H1 (cell line): ENCODE data around the gene HDAC2. TPM values are rescaled to one million over a fixed set of nuclear protein-coding genes. Genes with fewer than 3 reads are reported as not detected.

Experiments used
- CTCF ChIA-PET: fragments of 300-600 bp; sonication (Branson Sonifier 250); formaldehyde crosslinking; loops from one replicate; lab custom pipeline; 2021; ENCODE audit not compliant: partially characterized antibody; lab: Charles Lee
- POLR2A ChIA-PET: fragments of 300-600 bp; sonication (Branson Sonifier 250); formaldehyde crosslinking; loops from one replicate; lab custom pipeline; 2021; ENCODE audit warnings: inconsistent platforms; ENCODE audit not compliant: partially characterized antibody; lab: Charles Lee
- DNase-seq, 2 experiments: peaks; one replicate each; pipeline versions ENCODE4 v3.0.0 to v3.0.0-alpha.2; 2010 to 2022; ENCODE audit warnings: low spot score in 2 of 2, low read depth in 1 of 2, mixed read lengths in 1 of 2
- FAIRE-seq: peaks from 2 replicates; lab custom pipeline; 2011; peaks lifted over from hg19 to GRCh38; lab: Jason Lieb, UNC
- H2AFZ ChIP-seq: 2 replicates; pipeline ENCODE4 v1.8.1; 2012; ENCODE audit warnings: low read length, inconsistent platforms
- H2AK5ac ChIP-seq: 2 replicates; pipeline ENCODE4 v1.6.1; 2013; ENCODE audit warnings: low read depth, low read length
- H2BK120ac ChIP-seq: replicated peaks from 2 replicates; pipeline ENCODE3; 2013; ENCODE audit warnings: low read depth, low read length, inconsistent platforms
- H2BK12ac ChIP-seq: 2 replicates; pipeline ENCODE4 v1.6.1; 2013; ENCODE audit warnings: low read depth, low read length
- H2BK15ac ChIP-seq: 2 replicates; pipeline ENCODE4 v1.6.1; 2013; ENCODE audit warnings: low read length
- H2BK20ac ChIP-seq: 2 replicates; pipeline ENCODE4 v1.6.1; 2013; ENCODE audit warnings: low read length
- H2BK5ac ChIP-seq: 2 replicates; pipeline ENCODE4 v1.6.1; 2013; ENCODE audit warnings: low read depth, low read length
- H3K14ac ChIP-seq: 2 replicates; pipeline ENCODE4 v1.6.1; 2013; ENCODE audit warnings: inconsistent platforms; ENCODE audit not compliant: insufficient read length
- H3K18ac ChIP-seq: 2 replicates; pipeline ENCODE4 v1.6.1; 2013; ENCODE audit warnings: low read length; ENCODE audit errors: extremely low read depth
- H3K23ac ChIP-seq: 2 replicates; pipeline ENCODE4 v1.6.1; 2013; ENCODE audit warnings: inconsistent platforms; ENCODE audit not compliant: insufficient read length
- H3K23me2 ChIP-seq: 2 replicates; pipeline ENCODE4 v1.6.1; 2013; ENCODE audit warnings: low read depth, low read length
- H3K27ac ChIP-seq: 2 replicates; pipeline ENCODE4 v1.6.1; 2011; ENCODE audit warnings: low read depth, low read length, inconsistent platforms
- H3K27me3 ChIP-seq, 4 experiments: replicated peaks in 1 of 4; 1 replicate in 1 of 4; 2 replicates in 3 of 4; pipeline versions ENCODE4 v1.6.1 to v1.8.1; 2011 to 2013; ENCODE audit warnings: low read length in 3 of 4, mild to moderate bottlenecking in 3 of 4, inconsistent platforms in 2 of 4, mixed read lengths in 2 of 4, moderate library complexity in 1 of 4; ENCODE audit not compliant: control insufficient read depth in 3 of 4, insufficient read depth in 3 of 4; ENCODE audit errors: extremely low read depth in 1 of 4
- H3K36me3 ChIP-seq, 4 experiments: 2 replicates each; pipeline versions ENCODE4 v1.6.1 to v1.8.1; 2011 to 2013; ENCODE audit warnings: mild to moderate bottlenecking in 4 of 4, low read length in 3 of 4, moderate library complexity in 2 of 4, control low read depth in 1 of 4, inconsistent platforms in 1 of 4; ENCODE audit not compliant: insufficient read depth in 4 of 4, control insufficient read depth in 2 of 4
- H3K4ac ChIP-seq: replicated peaks from 2 replicates; pipeline ENCODE3; 2013; ENCODE audit warnings: low read length, low read depth, mixed read lengths, inconsistent platforms; ENCODE audit not compliant: insufficient read length
- H3K4me1 ChIP-seq, 4 experiments: replicated peaks in 1 of 4; 1 replicate in 1 of 4; 2 replicates in 3 of 4; pipeline versions ENCODE4 v1.6.1 to v1.8.1; 2011 to 2013; ENCODE audit warnings: low read length in 3 of 4, inconsistent platforms in 2 of 4, mixed read lengths in 1 of 4; ENCODE audit not compliant: insufficient read depth in 4 of 4, control insufficient read depth in 3 of 4
- H3K4me2 ChIP-seq, 2 experiments: 2 replicates each; pipeline versions ENCODE4 v1.6.1 to v1.8.1; 2011 to 2013; ENCODE audit warnings: low read depth in 2 of 2, low read length in 2 of 2, control low read depth in 1 of 2, inconsistent platforms in 1 of 2, mild to moderate bottlenecking in 1 of 2; ENCODE audit not compliant: insufficient read depth in 1 of 2
- H3K4me3 ChIP-seq, 4 experiments: fragments of 200-600, 300-600 bp in 1 of 4; sonication (generic), shearing (Covaris generic), sonication (Bioruptor Twin) in 1 of 4; 2 replicates each; pipeline versions ENCODE4 v1.5.1 to v1.8.1; 2011 to 2016; ENCODE audit warnings: low read length in 4 of 4, low read depth in 3 of 4, control low read depth in 2 of 4, inconsistent platforms in 2 of 4, mild to moderate bottlenecking in 2 of 4, mixed read lengths in 1 of 4, moderate library complexity in 1 of 4; ENCODE audit not compliant: insufficient read depth in 2 of 4; ENCODE audit errors: extremely low read depth in 1 of 4
- H3K56ac ChIP-seq: replicated peaks from 2 replicates; pipeline ENCODE3; 2013; ENCODE audit warnings: low read depth, mild to moderate bottlenecking, mixed read lengths, low read length, inconsistent platforms; ENCODE audit not compliant: insufficient read length
- H3K79me1 ChIP-seq: 2 replicates; pipeline ENCODE4 v1.6.1; 2013; ENCODE audit warnings: low read depth, low read length, control low read depth
- H3K79me2 ChIP-seq, 2 experiments: 2 replicates each; pipeline versions ENCODE4 v1.6.1 to v1.8.1; 2012 to 2013; ENCODE audit warnings: low read length in 2 of 2, mild to moderate bottlenecking in 2 of 2, inconsistent platforms in 1 of 2; ENCODE audit not compliant: insufficient read depth in 2 of 2, control insufficient read depth in 1 of 2
- H3K9ac ChIP-seq, 4 experiments: replicated peaks in 1 of 4; 1 replicate in 1 of 4; 2 replicates in 3 of 4; pipeline versions ENCODE4 v1.6.1 to v1.8.1; 2011 to 2013; ENCODE audit warnings: low read depth in 3 of 4, low read length in 3 of 4, control low read depth in 2 of 4, mild to moderate bottlenecking in 2 of 4, moderate library complexity in 2 of 4, inconsistent platforms in 1 of 4; ENCODE audit errors: extremely low read depth in 1 of 4
- H3K9me3 ChIP-seq, 2 experiments: 2 replicates each; pipeline versions ENCODE4 v1.6.1 to v1.8.1; 2012 to 2013; ENCODE audit warnings: mild to moderate bottlenecking in 2 of 2, moderate library complexity in 2 of 2, control low read depth in 1 of 2, inconsistent platforms in 1 of 2, low read depth in 1 of 2, low read length in 1 of 2, mixed read lengths in 1 of 2; ENCODE audit not compliant: insufficient read depth in 2 of 2
- H4K20me1 ChIP-seq, 2 experiments: replicated peaks in 1 of 2; 2 replicates each; pipeline versions ENCODE3 to v1.8.1; 2011 to 2013; ENCODE audit warnings: inconsistent platforms in 2 of 2, low read length in 2 of 2, mild to moderate bottlenecking in 1 of 2; ENCODE audit not compliant: insufficient read depth in 2 of 2, control insufficient read depth in 1 of 2
- H4K5ac ChIP-seq: 2 replicates; pipeline ENCODE4 v1.6.1; 2013; ENCODE audit warnings: low read length, low read depth, mixed read lengths, inconsistent platforms; ENCODE audit not compliant: insufficient read length
- H4K8ac ChIP-seq: 2 replicates; pipeline ENCODE4 v1.8.0; 2013; ENCODE audit warnings: mild to moderate bottlenecking, moderate library complexity, low read length, inconsistent platforms; ENCODE audit not compliant: insufficient read depth; ENCODE audit errors: extremely low read depth
- H4K91ac ChIP-seq: replicated peaks from 2 replicates; pipeline ENCODE3; 2013; ENCODE audit warnings: low read length, mixed read lengths, inconsistent platforms; ENCODE audit not compliant: insufficient read length
- BRCA1 ChIP-seq: IDR thresholded peaks from 2 replicates; pipeline ENCODE4 v1.6.1; 2012; ENCODE audit warnings: low read depth, low read length, improper control_type of control experiment
- KDM1A ChIP-seq: fragments of 200-600, 300-600 bp; sonication (generic); IDR thresholded peaks from 2 replicates; pipeline ENCODE4 v1.7.1; 2016; ENCODE audit warnings: mild to moderate bottlenecking, low read length, borderline replicate concordance
- SP1 ChIP-seq: IDR thresholded peaks from 2 replicates; pipeline ENCODE4 v1.6.1; 2011; ENCODE audit warnings: low read depth, low read length
- SRF ChIP-seq: IDR thresholded peaks from 2 replicates; pipeline ENCODE4 v1.6.1; 2011; ENCODE audit warnings: mild to moderate bottlenecking, low read depth, low read length, moderate library complexity
- ZNF274 ChIP-seq: IDR thresholded peaks from 2 replicates; pipeline ENCODE4 v1.7.0; 2012; ENCODE audit warnings: low read length, borderline replicate concordance; ENCODE audit errors: extremely low read depth
- WGBS, 2 experiments: shearing (Covaris generic) in 1 of 2; methylation state at CpG; one replicate each; pipeline versions ENCODE4 v1.1.6 to v1.1.7; 2013 to 2015; ENCODE audit warnings: low lambda C conversion rate in 2 of 2, mixed read lengths in 2 of 2, inconsistent platforms in 1 of 2, low coverage in 1 of 2, missing lambda C conversion rate in 1 of 2; ENCODE audit not compliant: insufficient replicate concordance in 2 of 2, insufficient coverage in 1 of 2, insufficient read length in 1 of 2; ENCODE audit errors: extremely low coverage in 1 of 2, missing lambda C conversion rate in 1 of 2; 5-methylcytosine and 5-hydroxymethylcytosine counted together
- polyA plus RNA-seq, 7 experiments: library from polyadenylated mRNA; depleted of rRNA in 3 of 7; stranded (reverse) in 5 of 7; unstranded in 2 of 7; fragments of >200 nt in 5 of 7; fragments of 200-250 nt in 2 of 7; gene quantifications; 1 replicate in 5 of 7; 2 replicates in 1 of 7; 4 replicates in 1 of 7; pipeline versions ENCODE4 v1.2.1 to v1.2.3, GENCODE V29; 2011 to 2013; ENCODE audit warnings: missing spikeins in 2 of 7, mixed read lengths in 2 of 7
- total RNA-seq: library from RNA; stranded (reverse); fragmentation: NEBNext Ultra II Directional; extraction: Animal tissue kit (Norgen Biotek cat#: 25700); gene quantifications from 2 replicates; pipeline ENCODE4 v1.2.1, GENCODE V29; 2021

HDAC2 gene
- total and polyA plus RNA-seq, 2 of the 8 experiments (the other 6 are each of a cell fraction or from before 2014, with no cell fraction given), result 323 to 374 TPM

DNA sequence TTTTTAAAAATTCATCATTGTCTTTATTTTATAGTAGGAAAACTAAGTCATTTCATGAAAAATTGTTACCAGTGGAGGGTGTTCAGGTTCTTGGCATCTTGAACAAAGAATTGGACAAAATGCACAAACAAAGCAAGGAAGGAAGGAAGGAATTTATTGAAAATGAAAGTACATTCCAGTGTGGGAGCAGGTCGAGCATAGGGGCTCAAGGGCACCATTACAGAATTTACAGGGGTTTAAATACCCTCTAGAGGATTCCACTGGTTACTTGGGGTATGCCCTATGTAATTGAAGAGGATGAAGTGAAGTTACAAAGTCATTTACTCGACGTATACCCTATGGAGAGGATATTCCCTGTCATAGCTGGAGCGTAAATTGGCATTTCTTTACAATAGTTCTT lies 37.4 kb upstream of the HDAC2 start:
- Histone ChIP-seq H3K23me2 (no peaks in the 10 kb centered on the region; the same call in 1 of the 2 replicates), H2AFZ (no peak overlapping the region)
- TF ChIP-seq KDM1A (no peak), SP1 (no peak), BRCA1 (no peak), SRF (no peak), ZNF274 (no peak)
- TF ChIP-seq, all 59 proteins: peak for 0
- Histone ChIP-seq H3K79me1 (no peaks in the 10 kb centered on the region), H3K9me3 (no peaks in the 10 kb centered on the region; a peak in 1 of 4 replicates), H3K4me1 (peaks cover 6 to 20% (median 14%) of the 10 kb centered on the region in 4 experiments; a peak in 5 of 7 replicates), H3K79me2 (no peaks in the 10 kb centered on the region), H2BK15ac (no peak overlapping the region), H4K8ac (no peak overlapping the region), H3K18ac (no peak overlapping the region), H3K4me3 (no peak overlapping the region), H3K14ac (no peak overlapping the region), H3K36me3 (no peaks in the 10 kb centered on the region), H2AK5ac (no peak overlapping the region), H3K27ac (no peak overlapping the region), H4K20me1 (no peaks in the 10 kb centered on the region), H2BK20ac (no peak overlapping the region), H3K4ac (no peak overlapping the region), H4K91ac (no peak overlapping the region), H3K27me3 (no peaks in the 10 kb centered on the region), H4K5ac (no peak overlapping the region), H3K9ac (no peak overlapping the region), H2BK12ac (no peak overlapping the region), H3K4me2 (no peak overlapping the region), H3K23ac (no peak overlapping the region), H3K56ac (no peak overlapping the region), H2BK5ac (no peak overlapping the region), H2BK120ac (no peak overlapping the region)
- FAIRE-seq (no peak), DNase-seq (no peak)
- ChIA-PET CTCF (no interaction called here), POLR2A (interaction anchor here (0.6 kb wide), 1 partner anchor 24 kb away, joined by 5 read pairs; no protein-coding TSS in a partner anchor)
- WGBS, 2 experiments, result 79% methylated on average over 4 of the region's 4 CpGs; no CpG with 5 or more reads in 1 of the 2 experiments
